ENCODE results near the gene DDX55.
"Not testable (repeated sequence)": the region's sequence is repeated elsewhere in the genome, so short reads cannot be mapped to it uniquely, and the experiment has no call there.

DDX55 gene, protein sequence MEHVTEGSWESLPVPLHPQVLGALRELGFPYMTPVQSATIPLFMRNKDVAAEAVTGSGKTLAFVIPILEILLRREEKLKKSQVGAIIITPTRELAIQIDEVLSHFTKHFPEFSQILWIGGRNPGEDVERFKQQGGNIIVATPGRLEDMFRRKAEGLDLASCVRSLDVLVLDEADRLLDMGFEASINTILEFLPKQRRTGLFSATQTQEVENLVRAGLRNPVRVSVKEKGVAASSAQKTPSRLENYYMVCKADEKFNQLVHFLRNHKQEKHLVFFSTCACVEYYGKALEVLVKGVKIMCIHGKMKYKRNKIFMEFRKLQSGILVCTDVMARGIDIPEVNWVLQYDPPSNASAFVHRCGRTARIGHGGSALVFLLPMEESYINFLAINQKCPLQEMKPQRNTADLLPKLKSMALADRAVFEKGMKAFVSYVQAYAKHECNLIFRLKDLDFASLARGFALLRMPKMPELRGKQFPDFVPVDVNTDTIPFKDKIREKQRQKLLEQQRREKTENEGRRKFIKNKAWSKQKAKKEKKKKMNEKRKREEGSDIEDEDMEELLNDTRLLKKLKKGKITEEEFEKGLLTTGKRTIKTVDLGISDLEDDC

GRCh38 chr12:123601602-123602489 lies at the start of gene DDX55:
Gene DDX55 (plus strand): TSS chr12:123602099. CDS start chr12:123602149, 50 bp downstream.
- DNase-seq (ENCODE audit: low read depth), result peak; percentile 83

DNA sequence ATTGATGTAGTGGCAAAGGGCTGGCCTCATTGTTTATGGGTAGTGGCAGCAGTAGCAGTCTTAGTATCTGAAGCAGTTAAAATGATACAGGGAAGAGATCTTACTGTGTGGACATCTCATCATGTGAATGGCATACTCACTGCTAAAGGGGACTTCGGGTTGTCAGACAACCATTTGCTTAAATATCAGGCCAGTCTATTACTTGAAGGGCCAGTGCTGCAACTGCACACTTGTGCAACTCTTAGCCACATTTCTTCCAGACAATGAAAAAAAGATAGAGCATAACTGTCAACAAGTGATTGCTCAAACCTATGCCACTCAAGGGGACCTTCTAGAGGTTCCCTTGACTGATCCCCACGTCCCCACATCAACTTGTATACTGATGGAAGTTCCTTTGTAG lies 47.8 kb upstream of the DDX55 start:
- not testable (repeated sequence) for DNase-seq (ENCODE audit: low read depth)

DNA sequence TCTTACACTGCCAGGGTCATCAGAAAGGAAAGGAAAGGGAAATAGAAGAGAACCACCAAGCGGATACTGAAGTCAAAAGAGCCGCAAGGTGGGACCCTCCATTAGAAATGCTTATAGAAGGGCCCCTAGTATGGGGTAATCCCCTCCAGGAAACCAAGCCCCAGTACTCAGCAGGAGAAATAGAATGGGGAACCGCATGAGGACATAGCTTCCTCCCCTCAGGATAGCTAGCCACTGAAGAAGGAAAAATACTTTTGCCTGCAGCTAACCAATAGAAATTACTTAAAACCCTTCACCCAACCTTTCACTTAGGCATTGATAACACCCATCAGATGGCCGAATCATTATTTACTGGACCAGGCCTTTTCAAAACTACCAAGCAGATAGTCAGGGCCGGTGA lies 47.1 kb upstream of the DDX55 start:
- DNase-seq (ENCODE audit: low read depth), result not testable (repeated sequence)

DNA sequence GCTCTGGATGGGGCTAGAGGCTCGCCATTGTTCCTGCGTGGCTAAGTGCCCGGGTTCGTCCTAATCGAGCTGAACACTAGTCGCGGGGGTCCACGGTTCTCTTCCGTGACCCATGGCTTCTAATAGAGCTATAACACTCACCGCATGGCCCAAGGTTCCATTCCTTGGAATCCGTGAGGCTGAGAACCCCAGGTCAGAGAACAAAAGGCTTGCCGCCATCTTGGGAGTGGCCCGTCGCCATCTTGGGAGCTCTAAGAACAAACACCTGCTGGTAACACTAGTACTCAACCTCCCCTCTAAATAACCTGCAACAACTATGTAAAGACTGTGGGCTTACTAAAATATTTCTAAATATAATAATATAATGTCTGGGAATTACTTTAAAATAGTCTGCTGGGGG lies 43.4 kb upstream of the DDX55 start:
- not testable (repeated sequence) for DNase-seq (ENCODE audit: low read depth)

- no peak for DNase-seq (ENCODE audit: low read depth)
These were observed 42.4 kb upstream of the DDX55 start for GRCh38 chr12:123559468-123559867.

DNA sequence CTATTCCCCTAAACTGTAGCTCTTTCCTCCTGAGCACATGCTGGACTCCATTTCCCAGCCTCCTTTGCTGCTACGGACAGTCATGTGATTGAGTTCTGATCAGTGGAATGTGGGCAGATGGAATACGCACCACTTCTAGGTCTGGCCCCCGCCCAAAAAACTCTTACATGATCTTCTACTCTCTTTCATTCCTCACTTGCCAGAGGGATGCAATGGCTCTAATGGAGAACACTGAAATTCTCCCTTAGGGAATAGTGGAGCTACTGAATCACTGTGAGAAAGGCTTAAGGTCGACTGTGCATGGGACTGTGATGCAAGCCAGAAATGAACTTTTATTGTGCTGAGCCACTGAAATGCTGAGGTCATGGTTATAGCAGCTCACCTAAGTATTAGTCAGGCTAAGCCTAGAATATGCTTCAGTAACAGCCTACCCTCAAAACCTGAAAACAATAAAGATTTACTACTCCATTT lies 30.5 kb upstream of the DDX55 start:
- no peak for DNase-seq (ENCODE audit: low read depth)

GRCh38 chr12:123572391-123572790 lies 29.5 kb upstream of the DDX55 start:
- no peak for DNase-seq (ENCODE audit: low read depth)

GRCh38 chr12:123573870-123574269 lies 28.0 kb upstream of the DDX55 start:
- no peak for DNase-seq (ENCODE audit: low read depth)

GRCh38 chr12:123576611-123577010 lies 25.3 kb upstream of the DDX55 start:
- DNase-seq (ENCODE audit: low read depth), result no peak

DNA sequence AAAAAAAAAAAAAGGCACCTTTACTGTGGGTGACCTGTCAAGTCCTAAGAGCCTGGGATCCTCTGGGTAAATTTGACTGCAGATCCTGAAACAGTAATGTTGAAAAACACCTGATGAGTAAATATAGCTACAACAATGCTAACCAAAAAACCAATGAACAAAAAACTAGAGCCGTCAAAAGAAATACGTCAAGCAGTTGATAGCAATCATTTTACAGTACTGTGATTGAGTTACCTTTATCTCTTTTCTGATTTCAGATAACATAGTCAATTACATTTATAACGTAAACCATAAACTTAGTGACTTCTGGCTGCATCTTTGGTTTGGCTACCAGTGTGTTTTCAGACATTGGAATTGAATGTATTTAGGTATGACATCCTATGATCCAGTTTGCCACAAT lies 23.7 kb upstream of the DDX55 start:
- DNase-seq (ENCODE audit: low read depth), result no peak

DNA sequence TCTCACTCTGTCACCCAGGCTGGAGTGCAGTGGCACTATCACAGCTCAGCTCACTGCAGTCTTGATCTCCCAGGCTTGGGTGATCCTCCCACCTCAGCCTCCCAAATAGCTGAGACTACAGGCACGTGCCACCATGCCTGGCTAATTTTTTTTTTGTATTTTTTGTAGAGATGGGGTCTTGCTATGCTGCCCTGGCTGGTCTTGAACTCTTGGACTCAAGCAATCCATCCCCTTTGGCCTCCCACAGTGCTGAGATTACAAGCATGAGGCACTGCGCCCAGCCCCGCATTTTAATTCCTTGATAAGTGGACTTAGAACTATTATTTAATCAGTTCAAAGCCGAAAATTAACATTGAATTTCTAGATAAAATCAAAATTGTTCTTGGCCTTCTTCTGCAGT lies 23.1 kb upstream of the DDX55 start:
- DNase-seq (ENCODE audit: low read depth), result not testable (repeated sequence)

DNA sequence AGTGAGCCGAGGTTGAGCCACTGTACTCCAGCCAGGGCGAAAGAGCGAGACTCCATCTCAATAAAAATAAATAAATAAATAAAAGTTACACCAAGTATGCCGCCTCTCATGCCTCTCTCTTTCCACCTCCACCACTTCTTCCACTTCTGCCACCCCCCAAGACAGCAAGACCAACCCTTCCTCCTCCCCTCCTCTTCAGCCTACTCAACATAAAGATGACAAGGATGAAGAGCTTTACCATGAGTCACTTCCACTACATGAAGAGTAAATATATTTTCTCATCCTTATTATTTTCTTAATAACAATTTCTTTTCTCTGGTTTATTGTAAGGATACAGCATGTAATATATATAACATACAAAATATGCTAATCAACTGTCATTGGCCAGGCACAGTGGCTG lies 21.1 kb upstream of the DDX55 start:
- no peak for DNase-seq (ENCODE audit: low read depth)

GRCh38 chr12:123591702-123592481 lies 10.0 kb upstream of the DDX55 start:
- no peak for DNase-seq (ENCODE audit: low read depth)

DNA sequence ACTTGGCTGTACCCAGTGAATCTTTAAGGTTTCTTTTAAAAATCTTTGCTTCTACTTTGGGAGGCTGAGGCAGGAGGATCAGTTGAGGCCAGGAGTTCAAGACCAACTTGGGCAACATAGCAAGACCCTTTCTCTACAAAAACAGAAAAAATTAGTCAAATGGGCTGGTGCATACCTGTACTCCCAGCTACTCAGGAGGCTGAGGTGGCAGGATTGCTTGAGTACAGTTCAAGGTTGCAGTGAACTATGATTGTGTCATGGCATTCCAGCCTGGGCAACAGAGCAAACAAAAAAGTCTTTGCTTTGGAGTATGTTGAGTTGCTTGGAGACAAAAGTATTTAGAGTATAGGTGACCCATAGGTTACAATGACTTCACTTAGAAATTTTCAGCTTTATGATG lies 6.2 kb upstream of the DDX55 start:
- no peak for DNase-seq (ENCODE audit: low read depth)

- no peak for DNase-seq (ENCODE audit: low read depth)
These were observed 4.8 kb upstream of the DDX55 start for GRCh38 chr12:123597100-123597499.

GRCh38 chr12:123598522-123598921 lies 3.4 kb upstream of the DDX55 start:
- no peak for DNase-seq (ENCODE audit: low read depth)

GRCh38 chr12:123599310-123599709 lies 2.6 kb upstream of the DDX55 start:
- no peak for DNase-seq (ENCODE audit: low read depth)

- no peak for DNase-seq (ENCODE audit: low read depth)
These were observed 2.2 kb upstream of the DDX55 start for GRCh38 chr12:123599721-123600120.

DNA sequence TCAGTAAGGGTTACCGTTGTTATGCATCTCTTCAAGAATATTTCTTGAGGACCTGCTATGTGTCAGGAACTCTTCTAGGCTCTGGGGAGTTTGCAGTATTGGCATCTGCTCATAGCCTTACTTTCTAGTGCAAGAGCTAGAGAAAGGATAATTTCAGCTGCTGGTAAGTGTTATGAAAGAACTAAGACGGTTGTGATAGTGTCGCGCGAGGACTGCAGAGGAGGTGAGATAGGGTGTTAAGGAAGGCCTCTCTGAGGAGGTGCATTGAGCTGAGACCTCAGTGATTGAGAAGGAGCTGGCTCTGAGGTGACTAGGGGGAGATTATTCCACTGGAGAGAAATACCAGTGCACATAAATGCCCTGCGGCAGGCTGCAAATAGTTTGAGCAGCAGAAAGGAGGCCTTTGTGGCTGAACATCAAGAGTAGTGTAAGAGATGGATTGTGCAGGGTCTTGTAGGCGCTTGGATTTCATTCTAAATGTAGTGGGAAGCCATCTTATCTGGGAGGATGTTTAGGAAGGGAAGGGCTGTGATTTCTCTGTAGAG lies 824 bp downstream of the DDX55 start:
- no peak for DNase-seq (ENCODE audit: low read depth)

GRCh38 chr12:123603495-123603894 lies 1.6 kb downstream of the DDX55 start:
- DNase-seq (ENCODE audit: low read depth), result not testable (repeated sequence)

DNA sequence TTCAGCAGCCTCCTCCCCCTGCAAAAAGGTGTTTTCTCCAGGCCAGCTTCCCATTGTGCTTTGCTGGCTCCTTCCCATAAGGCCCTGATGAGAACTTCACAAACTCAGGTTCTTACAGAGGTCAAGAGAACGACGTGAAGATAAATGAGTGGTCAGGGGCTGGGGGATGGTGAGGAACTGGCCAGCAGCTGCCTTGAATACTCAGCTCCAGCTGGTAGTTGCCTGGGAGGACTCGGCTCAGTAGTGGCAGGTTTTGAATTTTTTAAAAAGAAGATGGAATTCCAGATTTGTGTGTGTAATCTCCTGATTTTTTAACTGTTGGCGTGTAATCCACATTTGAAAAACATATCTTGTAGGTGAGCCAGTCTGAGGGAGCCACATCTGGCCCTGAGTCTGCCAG lies 5.9 kb downstream of the DDX55 start:
- DNase-seq (ENCODE audit: low read depth), result no peak

Data from activated T-helper 9 cell treated with anti-CD3 and anti-CD28 coated beads, Interleukin-2, amount 50 U/mL, for 16 hours (primary cell).